Neural crest cell (in vitro differentiated cells): ENCODE results near the gene DAP. TPM values are rescaled to one million over a fixed set of nuclear protein-coding genes. Genes with fewer than 3 reads are reported as not detected.
"Not testable (repeated sequence)": the region's sequence is repeated elsewhere in the genome, so short reads cannot be mapped to it uniquely, and the experiment has no call there.

Experiments
- DNase-seq: peaks from one replicate; pipeline ENCODE4 v3.0.0; 2021; ENCODE audit warnings: low read depth, mixed read lengths, low spot score
- H3K27ac Mint-ChIP-seq: one replicate; pipeline ENCODE4 v1.8.0; 2021; ENCODE audit warnings: mild to moderate bottlenecking, mixed read lengths; ENCODE audit not compliant: unreplicated experiment
- H3K27me3 Mint-ChIP-seq: 2 replicates; pipeline ENCODE4 v1.8.0; 2021; ENCODE audit warnings: low read depth, mild to moderate bottlenecking, mixed read lengths
- H3K36me3 Mint-ChIP-seq: 2 replicates; pipeline ENCODE4 v1.8.0; 2021; ENCODE audit warnings: low read depth, mild to moderate bottlenecking, mixed read lengths
- H3K4me1 Mint-ChIP-seq: 2 replicates; pipeline ENCODE4 v1.8.0; 2021; ENCODE audit warnings: mixed read lengths
- H3K4me3 Mint-ChIP-seq: one replicate; pipeline ENCODE4 v1.8.0; 2021; ENCODE audit warnings: mild to moderate bottlenecking, mixed read lengths
- H3K9me3 Mint-ChIP-seq: 2 replicates; pipeline ENCODE4 v1.8.0; 2021; ENCODE audit warnings: mixed read lengths
- total RNA-seq: library from RNA; stranded (reverse); gene quantifications from 2 replicates; pipeline ENCODE4 v1.2.1, GENCODE V29; 2021
- TF ChIP-seq, protein P1 (sequence below): fragments of 200-600 bp; sonication (generic); conservative IDR thresholded peaks from 2 replicates; pipeline ENCODE4 v1.5.0; 2021; ENCODE audit warnings: antibody characterized with exemption, mild to moderate bottlenecking

The DAP gene
- total RNA-seq, 1 donor from 2014 or later = 107 TPM

DNA sequence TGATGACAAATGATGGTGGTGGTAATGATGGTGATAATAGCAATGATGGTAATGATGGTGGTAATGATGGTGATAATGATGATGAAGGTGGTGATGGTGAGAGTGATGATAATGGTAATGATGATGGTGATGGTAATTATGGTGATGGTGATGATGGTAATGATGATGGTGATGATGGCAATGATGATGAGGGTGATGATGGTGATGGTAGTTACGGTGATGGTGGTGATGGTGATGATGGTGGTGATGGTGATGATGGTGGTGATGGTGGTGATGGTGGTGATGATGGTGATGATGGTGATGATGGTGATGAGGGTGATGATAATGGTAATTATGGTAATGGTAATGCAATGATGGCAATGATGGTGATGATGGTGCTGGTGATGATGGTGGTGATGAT, 91.1 kb downstream of the DAP start:
- Mint-ChIP-seq H3K9me3 (peaks cover 4% of the 10 kb centered on the region), H3K4me3 (no peak overlapping the region), H3K4me1 (no peaks in the 10 kb centered on the region), H3K27me3 (peaks cover 3% of the 10 kb centered on the region), H3K27ac (no peak overlapping the region), H3K36me3 (peaks cover 2% of the 10 kb centered on the region)
- TF ChIP-seq, protein P1, sequence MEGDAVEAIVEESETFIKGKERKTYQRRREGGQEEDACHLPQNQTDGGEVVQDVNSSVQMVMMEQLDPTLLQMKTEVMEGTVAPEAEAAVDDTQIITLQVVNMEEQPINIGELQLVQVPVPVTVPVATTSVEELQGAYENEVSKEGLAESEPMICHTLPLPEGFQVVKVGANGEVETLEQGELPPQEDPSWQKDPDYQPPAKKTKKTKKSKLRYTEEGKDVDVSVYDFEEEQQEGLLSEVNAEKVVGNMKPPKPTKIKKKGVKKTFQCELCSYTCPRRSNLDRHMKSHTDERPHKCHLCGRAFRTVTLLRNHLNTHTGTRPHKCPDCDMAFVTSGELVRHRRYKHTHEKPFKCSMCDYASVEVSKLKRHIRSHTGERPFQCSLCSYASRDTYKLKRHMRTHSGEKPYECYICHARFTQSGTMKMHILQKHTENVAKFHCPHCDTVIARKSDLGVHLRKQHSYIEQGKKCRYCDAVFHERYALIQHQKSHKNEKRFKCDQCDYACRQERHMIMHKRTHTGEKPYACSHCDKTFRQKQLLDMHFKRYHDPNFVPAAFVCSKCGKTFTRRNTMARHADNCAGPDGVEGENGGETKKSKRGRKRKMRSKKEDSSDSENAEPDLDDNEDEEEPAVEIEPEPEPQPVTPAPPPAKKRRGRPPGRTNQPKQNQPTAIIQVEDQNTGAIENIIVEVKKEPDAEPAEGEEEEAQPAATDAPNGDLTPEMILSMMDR = no peak
- no peak for DNase-seq

DNA sequence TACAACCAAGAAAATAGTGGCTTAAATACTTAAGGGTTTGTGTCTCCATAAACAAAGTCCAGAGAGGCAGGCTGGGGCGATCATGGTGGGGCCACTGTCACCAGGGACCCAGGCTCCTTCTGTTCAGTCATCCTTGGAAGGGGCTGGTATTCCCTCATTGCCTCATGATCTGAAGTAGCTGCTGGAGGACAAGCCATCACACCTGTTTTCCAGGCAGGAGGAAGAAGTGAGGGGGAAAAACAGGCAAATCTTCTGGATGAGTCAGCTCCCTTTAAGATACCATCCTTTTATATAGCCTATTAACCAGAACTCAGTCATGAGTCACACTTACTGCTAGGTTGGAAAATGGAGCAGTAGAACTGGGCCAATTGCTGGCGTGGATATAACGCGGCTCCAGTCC, 92.3 kb downstream of the DAP start:
- no peak for DNase-seq
- Mint-ChIP-seq H3K27ac (no peak overlapping the region), H3K4me3 (no peak overlapping the region), H3K36me3 (no peaks in the 10 kb centered on the region), H3K27me3 (no peaks in the 10 kb centered on the region), H3K4me1 (no peaks in the 10 kb centered on the region), H3K9me3 (peaks cover 4% of the 10 kb centered on the region)
- TF ChIP-seq, protein P1 = no peak

DNA sequence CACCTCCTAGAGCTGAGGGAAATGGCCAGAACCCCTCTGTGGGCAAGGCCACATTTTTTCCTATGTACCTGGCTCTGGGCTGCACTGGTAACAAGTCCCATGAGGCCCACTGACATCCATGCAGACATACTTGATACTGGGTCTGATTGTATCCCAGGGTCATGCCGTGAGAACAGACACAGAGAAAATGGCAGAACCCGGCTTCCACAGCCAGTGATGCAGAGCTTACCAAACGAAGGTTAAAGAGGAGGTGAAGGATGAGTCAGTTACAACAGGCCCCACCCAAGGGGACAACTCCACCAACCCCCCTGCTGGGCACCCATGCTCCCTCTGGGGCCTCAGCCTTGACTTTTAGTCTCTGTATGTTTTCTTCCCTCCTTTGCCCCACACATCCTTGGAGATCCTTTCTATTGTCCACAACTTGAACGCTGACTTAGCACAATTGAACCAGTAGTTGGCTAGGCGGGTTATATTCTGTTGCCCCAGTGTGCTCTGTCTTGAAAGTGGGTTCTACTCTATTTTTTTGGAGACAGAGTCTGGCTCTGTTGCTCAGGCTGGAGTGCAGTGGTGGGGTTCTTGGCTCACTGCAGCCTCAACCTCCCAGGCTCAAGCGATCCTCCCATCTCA, 93.5 kb downstream of the DAP start:
- peaks cover 4% of the 10 kb centered on the region for H3K9me3 Mint-ChIP-seq
- no peak overlapping the region for H3K4me3 Mint-ChIP-seq
- H3K27ac Mint-ChIP-seq = no peak overlapping the region
- H3K4me1 Mint-ChIP-seq = no peaks in the 10 kb centered on the region
- no peaks in the 10 kb centered on the region for H3K36me3 Mint-ChIP-seq
- TF ChIP-seq, protein P1 = no peak
- no peaks in the 10 kb centered on the region for H3K27me3 Mint-ChIP-seq
- no peak for DNase-seq

DNA sequence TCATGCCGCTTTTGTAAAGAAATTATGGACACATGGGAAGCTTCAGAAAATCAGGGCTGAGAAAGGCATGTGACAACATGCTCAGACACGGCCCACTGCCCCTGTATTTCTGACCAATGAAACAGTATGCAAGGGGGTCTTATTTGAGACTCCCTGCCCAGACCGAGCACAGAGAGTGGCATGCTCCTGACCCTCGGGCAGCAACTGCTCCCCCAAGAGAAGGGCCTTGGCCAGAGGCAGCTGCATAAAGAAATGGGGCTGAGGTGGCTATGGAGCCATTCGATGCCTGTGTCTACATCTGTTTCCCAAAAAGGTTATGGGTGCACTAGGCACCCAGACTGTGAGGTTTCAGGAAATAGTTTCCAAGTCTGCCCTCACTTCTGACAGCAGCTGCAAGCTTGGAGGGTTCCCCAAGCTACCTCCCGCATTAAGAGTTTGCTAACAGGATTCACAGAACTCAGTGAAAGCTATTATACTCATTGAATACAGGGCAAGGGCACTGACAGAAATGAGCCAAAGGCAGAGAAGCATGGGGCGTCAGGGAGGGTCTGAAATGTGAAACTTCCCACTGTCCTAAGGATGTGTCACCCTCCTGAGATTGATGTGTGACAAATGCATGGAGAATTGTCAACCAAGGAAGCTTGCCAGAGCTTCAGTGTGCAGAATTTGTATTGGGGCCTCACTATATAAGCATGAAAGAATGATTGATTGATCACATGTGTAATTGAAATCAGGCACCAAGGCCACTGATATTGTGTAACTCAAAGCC, 94.3 kb downstream of the DAP start:
- peak overlapping the region; percentile 35 for H3K27ac Mint-ChIP-seq
- DNase-seq = no peak
- H3K27me3 Mint-ChIP-seq = no peaks in the 10 kb centered on the region
- H3K9me3 Mint-ChIP-seq = peaks cover 4% of the 10 kb centered on the region
- H3K4me3 Mint-ChIP-seq = no peak overlapping the region
- no peaks in the 10 kb centered on the region for H3K36me3 Mint-ChIP-seq
- TF ChIP-seq, protein P1 = no peak
- no peaks in the 10 kb centered on the region for H3K4me1 Mint-ChIP-seq

DNA sequence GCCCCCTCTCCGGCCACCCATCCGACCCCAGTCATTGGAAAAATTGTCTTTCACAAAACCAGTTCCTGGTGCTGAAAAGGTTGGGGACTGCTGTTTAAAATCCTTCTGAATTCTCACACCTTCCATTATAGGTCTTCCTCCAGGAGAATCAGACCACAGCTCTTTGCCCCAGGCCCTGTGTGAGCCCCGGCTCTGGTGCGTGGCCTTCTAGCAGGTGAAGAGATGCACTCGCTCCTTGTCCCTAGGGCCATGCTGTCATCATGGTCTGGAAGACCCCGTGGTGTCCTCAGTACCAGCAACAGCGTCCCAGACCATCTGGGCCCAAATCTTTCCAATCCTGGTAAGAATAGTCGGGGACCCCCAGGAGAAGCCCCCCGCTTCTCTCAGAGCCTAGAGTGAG, 95.2 kb downstream of the DAP start:
- no peaks in the 10 kb centered on the region for H3K36me3 Mint-ChIP-seq
- no peaks in the 10 kb centered on the region for H3K4me1 Mint-ChIP-seq
- H3K27me3 Mint-ChIP-seq = no peaks in the 10 kb centered on the region
- DNase-seq = no peak
- peaks cover 4% of the 10 kb centered on the region for H3K9me3 Mint-ChIP-seq
- H3K4me3 Mint-ChIP-seq = no peak overlapping the region
- H3K27ac Mint-ChIP-seq = no peak overlapping the region
- TF ChIP-seq, protein P1 = no peak

DNA sequence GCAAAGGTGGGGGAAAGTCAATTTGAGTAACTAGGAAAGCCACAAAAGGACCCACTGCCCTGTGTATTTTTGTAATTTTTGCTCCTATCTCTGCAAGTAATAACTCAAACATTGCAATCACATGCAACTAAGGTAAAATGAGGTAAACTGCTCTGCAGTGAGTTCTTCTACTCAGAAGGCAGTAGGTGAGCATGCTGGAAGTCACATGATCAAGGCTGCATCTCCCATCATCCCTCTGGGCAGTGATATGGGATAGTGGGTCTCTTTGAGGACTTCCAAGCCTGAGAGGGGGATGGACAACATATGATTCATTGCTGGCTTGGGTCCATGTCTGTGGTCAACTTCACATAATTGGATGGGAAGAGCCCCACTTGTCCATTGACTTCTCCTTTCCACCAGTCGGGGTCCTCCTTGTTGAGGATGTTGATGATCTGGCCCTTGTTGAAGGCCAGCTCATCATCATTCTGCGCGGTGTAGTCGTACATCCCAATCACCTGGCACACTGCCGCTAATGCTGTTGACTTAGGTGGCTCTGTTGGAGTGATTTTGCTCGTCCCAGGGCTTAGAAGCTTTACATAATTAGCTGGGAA, 96.8 kb downstream of the DAP start:
- H3K36me3 Mint-ChIP-seq, H3K4me1 Mint-ChIP-seq, DNase-seq, H3K4me3 Mint-ChIP-seq, H3K27me3 Mint-ChIP-seq, H3K9me3 Mint-ChIP-seq, H3K27ac Mint-ChIP-seq: not testable (repeated sequence)
